Colonic mucosa (tissue), 4 donors: ENCODE measurements around the gene IP6K1. TPM values are rescaled to one million over a fixed set of nuclear protein-coding genes. Genes with fewer than 3 reads are reported as not detected.

Source experiments
- DNase-seq: peaks from one replicate; pipeline ENCODE4 v3.0.0-alpha.2; 2020
- H3K27ac ChIP-seq: fragments of 200-600 bp; one replicate; pipeline ENCODE4 v1.8.0; 2021
- H3K27me3 ChIP-seq: fragments of 200-600 bp; one replicate; pipeline ENCODE4 v1.8.0; 2021
- H3K36me3 ChIP-seq: fragments of 200-600 bp; one replicate; pipeline ENCODE4 v1.8.0; 2021
- H3K4me1 ChIP-seq: fragments of 200-600 bp; one replicate; pipeline ENCODE4 v1.8.0; 2021; ENCODE audit warnings: mild to moderate bottlenecking
- H3K4me3 ChIP-seq: fragments of 200-600 bp; one replicate; pipeline ENCODE4 v1.8.0; 2021
- H3K9ac ChIP-seq, 2 donors: one replicate each; pipeline ENCODE4 v1.7.0; 2013; ENCODE audit warnings: control low read depth in 2 of 2, low read depth in 2 of 2, low read length in 2 of 2
- H3K9me3 ChIP-seq: fragments of 200-600 bp; one replicate; pipeline ENCODE4 v1.8.0; 2021
- intact Hi-C: fragments of 100-400 bp; cut with DNase I; formaldehyde crosslinking; loops from one replicate; pipeline ENCODE4 v1.14.1; 2022
- total RNA-seq, 2 donors: library from RNA; stranded (reverse); fragmentation: NEBNext Ultra II Directional in 1 of 2; extraction: Animal tissue kit (Norgen Biotek cat#: 25700) in 1 of 2; gene quantifications; one replicate each; pipeline ENCODE4 v1.2.1, GENCODE V29; 2021
- TF ChIP-seq, protein P1 (sequence below): fragments of 200-600 bp; IDR thresholded peaks from one replicate; pipeline ENCODE4 v1.8.0; 2022; ENCODE audit warnings: antibody characterized with exemption, mild to moderate bottlenecking
- donor health status: healthy.
- donor health status: DM: no; HTN: no; CAD: no.
- donor health status: DM: no; HTN: no; CAD: no.

Gene IP6K1
- total RNA-seq, 2 donors from 2014 or later, result 26.8 to 33.7 TPM

DNA sequence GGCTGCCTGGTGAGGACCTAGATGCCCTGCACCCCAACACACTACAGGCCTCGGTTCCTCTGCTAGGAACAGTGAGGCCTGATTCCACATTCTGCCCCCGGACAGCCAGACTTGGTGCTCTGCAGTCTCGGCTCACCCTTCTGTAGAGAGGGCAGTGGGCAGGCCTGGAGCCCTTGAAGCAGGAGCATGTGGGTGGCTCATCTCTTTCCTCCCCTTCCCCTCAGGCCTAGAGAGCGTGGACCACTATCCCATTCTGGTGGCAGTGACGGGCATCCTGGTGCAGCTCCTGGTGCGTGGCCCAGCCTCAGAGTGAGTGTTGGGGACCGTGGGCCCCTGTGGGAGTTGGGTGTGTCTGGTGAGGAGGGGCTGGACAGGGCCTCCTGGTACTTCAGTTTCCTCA lies 70.2 kb downstream of the IP6K1 start:
- Histone ChIP-seq H3K4me1 (peaks cover 8% of the 10 kb centered on the region), H3K27ac (no peak overlapping the region), H3K27me3 (no peaks in the 10 kb centered on the region), H3K4me3 (no peak overlapping the region), H3K9ac (no peak overlapping the region), H3K36me3 (no peaks in the 10 kb centered on the region), H3K9me3 (no peaks in the 10 kb centered on the region)
- TF ChIP-seq, protein P1, sequence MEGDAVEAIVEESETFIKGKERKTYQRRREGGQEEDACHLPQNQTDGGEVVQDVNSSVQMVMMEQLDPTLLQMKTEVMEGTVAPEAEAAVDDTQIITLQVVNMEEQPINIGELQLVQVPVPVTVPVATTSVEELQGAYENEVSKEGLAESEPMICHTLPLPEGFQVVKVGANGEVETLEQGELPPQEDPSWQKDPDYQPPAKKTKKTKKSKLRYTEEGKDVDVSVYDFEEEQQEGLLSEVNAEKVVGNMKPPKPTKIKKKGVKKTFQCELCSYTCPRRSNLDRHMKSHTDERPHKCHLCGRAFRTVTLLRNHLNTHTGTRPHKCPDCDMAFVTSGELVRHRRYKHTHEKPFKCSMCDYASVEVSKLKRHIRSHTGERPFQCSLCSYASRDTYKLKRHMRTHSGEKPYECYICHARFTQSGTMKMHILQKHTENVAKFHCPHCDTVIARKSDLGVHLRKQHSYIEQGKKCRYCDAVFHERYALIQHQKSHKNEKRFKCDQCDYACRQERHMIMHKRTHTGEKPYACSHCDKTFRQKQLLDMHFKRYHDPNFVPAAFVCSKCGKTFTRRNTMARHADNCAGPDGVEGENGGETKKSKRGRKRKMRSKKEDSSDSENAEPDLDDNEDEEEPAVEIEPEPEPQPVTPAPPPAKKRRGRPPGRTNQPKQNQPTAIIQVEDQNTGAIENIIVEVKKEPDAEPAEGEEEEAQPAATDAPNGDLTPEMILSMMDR, result no peak
- intact Hi-C loops, result no loop called here
- no peak for DNase-seq

DNA sequence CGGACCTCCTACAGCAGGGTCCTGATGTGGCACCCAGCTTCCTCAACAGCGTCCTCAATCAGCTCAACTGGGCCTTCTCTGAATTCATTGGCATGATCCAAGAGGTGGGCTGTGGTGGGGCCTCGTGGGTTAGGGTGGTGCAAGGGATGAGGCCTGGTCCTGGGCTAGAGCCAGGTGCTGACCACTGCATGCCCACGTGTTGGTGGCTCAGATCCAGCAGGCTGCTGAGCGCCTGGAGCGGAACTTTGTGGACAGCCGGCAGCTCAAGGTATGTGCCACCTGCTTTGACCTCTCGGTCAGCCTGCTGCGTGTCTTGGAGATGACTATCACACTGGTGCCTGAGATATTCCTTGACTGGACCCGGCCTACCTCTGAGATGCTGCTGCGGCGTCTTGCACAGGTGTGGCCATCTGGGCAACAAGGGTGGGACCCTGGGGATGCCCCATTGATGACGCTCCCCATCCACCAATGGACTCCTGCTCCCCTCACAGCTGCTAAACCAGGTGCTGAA lies 70.7 kb downstream of the IP6K1 start:
- peaks cover 8% of the 10 kb centered on the region for H3K4me1 ChIP-seq
- H3K27me3 ChIP-seq, result no peaks in the 10 kb centered on the region
- no peak overlapping the region for H3K27ac ChIP-seq
- no peak for DNase-seq
- no peak overlapping the region for H3K9ac ChIP-seq
- no peaks in the 10 kb centered on the region for H3K36me3 ChIP-seq
- no peaks in the 10 kb centered on the region for H3K9me3 ChIP-seq
- intact Hi-C loops, result no loop called here
- TF ChIP-seq, protein P1, result no peak
- no peak overlapping the region for H3K4me3 ChIP-seq

DNA sequence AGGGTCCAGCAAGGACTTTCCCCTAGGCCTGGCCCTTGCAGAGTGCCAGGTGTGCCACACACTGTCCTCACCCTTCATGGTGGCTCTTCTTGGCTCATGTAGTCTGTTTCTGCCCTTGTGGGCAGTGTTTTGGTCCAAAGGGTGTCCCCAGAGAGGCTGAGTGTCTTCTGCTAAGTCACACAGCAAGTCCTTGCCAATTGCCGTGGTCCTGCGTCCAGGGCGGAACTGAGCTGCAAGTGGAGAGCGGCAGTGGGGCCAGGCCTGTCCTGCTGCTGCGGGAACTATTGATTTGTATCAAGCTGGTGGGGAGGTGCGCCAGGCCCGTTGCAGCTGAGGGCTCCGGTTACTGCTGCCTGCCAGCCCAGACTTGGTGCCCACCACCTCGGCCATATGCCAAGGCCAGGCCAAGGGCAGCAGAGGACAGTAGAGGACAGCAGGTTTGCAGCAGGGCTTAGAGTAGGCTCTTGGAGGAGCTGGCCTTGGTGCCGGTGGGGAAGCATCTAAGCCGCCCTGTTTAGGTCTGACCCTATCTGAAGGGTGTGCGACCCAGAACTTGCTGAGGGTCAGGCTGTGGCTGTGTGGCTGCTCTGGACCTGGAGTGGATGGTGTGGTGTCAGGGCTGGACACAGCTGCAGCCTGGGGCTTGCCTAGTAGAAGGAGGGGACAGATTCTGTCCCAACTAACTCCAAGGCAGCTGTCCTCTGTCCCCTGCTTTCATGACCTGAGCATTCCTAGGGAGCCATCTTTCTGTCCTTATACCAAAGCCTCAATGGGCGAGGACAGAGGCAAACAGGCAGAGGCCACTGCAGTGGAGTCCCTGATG lies 71.4 kb downstream of the IP6K1 start:
- TF ChIP-seq, protein P1, result no peak
- H3K4me3 ChIP-seq, result no peak overlapping the region
- peaks cover 8% of the 10 kb centered on the region for H3K4me1 ChIP-seq
- H3K27ac ChIP-seq, result no peak overlapping the region
- no peaks in the 10 kb centered on the region for H3K36me3 ChIP-seq
- no peak overlapping the region for H3K9ac ChIP-seq
- intact Hi-C loops, result no loop called here
- no peaks in the 10 kb centered on the region for H3K27me3 ChIP-seq
- no peaks in the 10 kb centered on the region for H3K9me3 ChIP-seq
- no peak for DNase-seq

DNA sequence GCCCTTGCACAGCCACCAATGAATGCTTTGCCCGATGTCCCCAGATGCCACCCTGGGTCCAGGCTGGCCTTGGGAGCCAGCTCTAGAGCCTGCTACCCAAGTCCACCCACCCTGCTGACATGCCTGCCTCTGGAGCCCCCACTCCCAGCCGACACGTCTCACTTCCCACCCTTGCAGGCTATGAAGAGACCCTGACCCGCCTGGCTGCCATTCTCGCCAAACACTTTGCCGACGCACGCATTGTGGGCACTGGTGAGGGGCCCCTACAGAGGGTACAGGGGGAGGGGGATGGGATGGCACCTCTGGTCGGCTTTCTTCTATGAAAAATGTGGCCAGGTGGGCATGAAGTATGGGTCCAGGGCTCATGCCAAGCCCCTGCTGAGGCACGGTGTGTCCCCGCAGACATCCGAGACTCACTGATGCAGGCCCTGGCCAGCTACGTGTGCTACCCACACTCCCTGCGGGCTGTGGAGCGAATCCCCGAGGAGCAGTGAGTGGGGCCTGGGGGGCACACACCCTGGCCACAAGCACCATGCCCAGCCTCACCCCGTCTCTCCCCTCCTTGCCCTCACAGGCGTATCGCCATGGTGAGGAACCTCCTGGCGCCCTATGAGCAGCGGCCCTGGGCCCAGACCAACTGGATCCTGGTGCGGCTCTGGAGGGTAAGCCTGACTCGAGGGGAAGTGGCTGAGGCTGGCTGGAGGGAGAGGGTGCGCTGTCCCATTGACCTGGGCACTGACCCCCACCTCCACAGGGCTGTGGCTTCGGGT lies 72.8 kb downstream of the IP6K1 start:
- Histone ChIP-seq H3K9me3 (no peaks in the 10 kb centered on the region), H3K4me1 (peaks cover 3% of the 10 kb centered on the region), H3K4me3 (no peak overlapping the region), H3K27ac (no peak overlapping the region), H3K9ac (no peak overlapping the region), H3K36me3 (no peaks in the 10 kb centered on the region), H3K27me3 (no peaks in the 10 kb centered on the region)
- intact Hi-C loops, result no loop called here
- TF ChIP-seq, protein P1, result no peak
- no peak for DNase-seq

DNA sequence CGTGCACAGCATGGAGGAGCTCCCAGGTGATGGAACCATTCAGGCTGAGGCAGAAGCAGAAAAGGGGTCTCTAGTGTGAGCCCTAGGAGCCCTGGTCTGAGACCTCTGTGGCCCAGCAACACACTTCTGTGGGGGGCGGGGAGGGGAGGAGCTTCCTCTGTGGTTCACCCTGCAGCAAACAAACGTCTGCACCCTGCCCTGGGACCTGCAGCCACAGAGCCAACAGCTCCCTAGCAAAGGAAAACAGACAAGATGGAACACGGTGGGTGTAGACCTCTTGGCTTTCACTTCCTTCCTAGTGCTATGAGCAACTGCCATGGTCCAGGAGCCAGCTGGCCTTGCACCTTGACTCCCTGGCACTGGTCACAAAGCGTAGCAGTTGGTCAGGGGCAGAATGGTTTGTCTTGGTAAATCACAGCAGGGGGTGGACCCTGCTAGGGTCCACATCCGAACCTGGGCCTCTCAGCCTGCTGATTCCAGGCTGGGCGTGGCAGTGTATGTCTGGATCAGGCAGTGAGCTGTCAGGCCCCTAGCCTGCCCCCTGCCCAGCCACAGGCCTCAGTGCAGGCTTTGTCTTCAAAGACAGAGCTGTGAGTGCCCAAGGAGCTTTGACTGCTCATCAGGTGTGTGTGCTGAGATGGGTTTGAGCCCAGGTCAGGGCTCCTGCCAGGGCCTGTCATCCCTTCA lies 73.6 kb downstream of the IP6K1 start:
- no peak for DNase-seq

More for the DNA sequence above, 73.6 kb downstream of the IP6K1 start:
- Histone ChIP-seq H3K9ac (no peak overlapping the region), H3K4me3 (no peak overlapping the region), H3K4me1 (no peaks in the 10 kb centered on the region), H3K27ac (no peak overlapping the region), H3K9me3 (no peaks in the 10 kb centered on the region), H3K27me3 (no peaks in the 10 kb centered on the region), H3K36me3 (no peaks in the 10 kb centered on the region)
- TF ChIP-seq, protein P1, result no peak
- intact Hi-C loops, result no loop called here
